Frontal cortex (tissue), 4 donors: ENCODE measurements around the gene IFIT3. TPM values are rescaled to one million over a fixed set of nuclear protein-coding genes. Genes with fewer than 3 reads are reported as not detected.
A peak's percentile ranks its signal among the peaks of the same experiment; 100 is the strongest.
"Not testable (repeated sequence)": the region's sequence is repeated elsewhere in the genome, so short reads cannot be mapped to it uniquely, and the experiment has no call there.

Experiments used
- DNase-seq, 2 donors: peaks; one replicate each; pipeline ENCODE4 v3.0.0; 2012; ENCODE audit warnings: low spot score in 2 of 2
- FAIRE-seq: peaks from 2 replicates; lab custom pipeline; 2012; peaks lifted over from hg19 to GRCh38; lab: Jason Lieb, UNC
- total RNA-seq: library from RNA; depleted of rRNA; stranded (reverse); fragments of >200 nt; gene quantifications from one replicate; pipeline ENCODE4 v1.2.3, GENCODE V29; 2014
- donor health status: control.
- donor health status: control.
- donor health status: control.

Gene IFIT3
- total RNA-seq, 1 donor from 2014 or later: 6.5 TPM

- no peak for FAIRE-seq
These were observed 2.9 kb downstream of the IFIT3 start for GRCh38 chr10:89330537-89331212.

GRCh38 chr10:89331487-89332122 is 3.8 kb downstream of the IFIT3 start:
- not testable (repeated sequence) for FAIRE-seq, DNase-seq

More at GRCh38 chr10:89330537-89331212, 2.9 kb downstream of the IFIT3 start:
- DNase-seq: no peak

- FAIRE-seq: no peak
- DNase-seq: no peak
These were observed 4.4 kb downstream of the IFIT3 start for GRCh38 chr10:89332123-89332633.

- DNase-seq: no peak
- FAIRE-seq: no peak
These were observed 7.4 kb downstream of the IFIT3 start for GRCh38 chr10:89335226-89335625.

- no peak for DNase-seq
- no peak for FAIRE-seq
These were observed 8.4 kb downstream of the IFIT3 start for GRCh38 chr10:89336241-89336640.

- FAIRE-seq (no peak), DNase-seq (no peak)
These were observed 9.7 kb downstream of the IFIT3 start for GRCh38 chr10:89337484-89337883.

GRCh38 chr10:89338713-89339112 is 10.9 kb downstream of the IFIT3 start:
- DNase-seq: no peak
- no peak for FAIRE-seq

GRCh38 chr10:89339875-89340274 is 12.1 kb downstream of the IFIT3 start:
- no peak for DNase-seq
- no peak for FAIRE-seq

GRCh38 chr10:89341649-89342048 is 13.9 kb downstream of the IFIT3 start:
- DNase-seq (no peak), FAIRE-seq (no peak)

- DNase-seq (peak in 1 of 2 donors; percentile 20), FAIRE-seq (peak; percentile 69)
These were observed 14.6 kb downstream of the IFIT3 start for GRCh38 chr10:89342206-89342958.

GRCh38 chr10:89343089-89343767 is 15.4 kb downstream of the IFIT3 start:
- no peak for FAIRE-seq
- DNase-seq: no peak

- DNase-seq: no peak
- FAIRE-seq: no peak
These were observed 16.4 kb downstream of the IFIT3 start for GRCh38 chr10:89344156-89344555.

- FAIRE-seq: no peak
These were observed 17.7 kb downstream of the IFIT3 start for GRCh38 chr10:89345367-89346000.

GRCh38 chr10:89346405-89347254 is 18.8 kb downstream of the IFIT3 start:
- DNase-seq (no peak), FAIRE-seq (no peak)

More at GRCh38 chr10:89345367-89346000, 17.7 kb downstream of the IFIT3 start:
- DNase-seq: no peak

- no peak for DNase-seq
- FAIRE-seq: no peak
These were observed 20.1 kb downstream of the IFIT3 start for GRCh38 chr10:89347701-89348457.

- no peak for FAIRE-seq
- no peak for DNase-seq
These were observed 20.7 kb downstream of the IFIT3 start for GRCh38 chr10:89348481-89348880.

GRCh38 chr10:89348975-89349374 is 21.2 kb downstream of the IFIT3 start:
- FAIRE-seq (no peak), DNase-seq (no peak)
